ENCODE data around the gene TMEM135.

GRCh38 chr11:87019613-87020271 is 18.0 kb upstream of the TMEM135 start:
- no peak for TF ChIP-seq TCF7L2 (IDR thresholded peaks at IDR 0.05; ENCODE audit: low read depth, low read length)
- no peak for TF ChIP-seq POLR2AphosphoS5 (IDR thresholded peaks at IDR 0.05; ENCODE audit: low read depth, low read length)
